ENCODE measurements around the gene CCN5. TPM values are rescaled to one million over a fixed set of nuclear protein-coding genes. Genes with fewer than 3 reads are reported as not detected.

CCN5 gene
- total and polyA plus RNA-seq, 2 of the 13 experiments (the other 11 are each of a cell fraction or from before 2014, with no cell fraction given) = 0.12 TPM; not detected in 1

DNA sequence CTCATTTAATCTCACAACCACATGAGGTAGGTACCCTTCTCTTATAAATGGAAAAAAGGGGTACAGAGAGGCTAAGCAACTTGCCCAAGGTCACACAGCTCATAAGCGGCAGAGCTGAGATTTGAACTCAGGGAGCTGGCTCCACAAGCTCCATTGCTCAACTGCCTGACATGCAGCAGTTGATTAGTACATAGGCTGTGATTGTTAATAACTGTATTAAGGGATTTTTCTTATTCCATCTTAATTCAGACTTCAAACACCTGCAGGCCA lies 6.6 kb downstream of the CCN5 start:
- peaks cover 7% of the 10 kb centered on the region; the same call in 1 of the 2 replicates for H3K4me1 ChIP-seq (ENCODE audit: insufficient read depth, low read length)

DNA sequence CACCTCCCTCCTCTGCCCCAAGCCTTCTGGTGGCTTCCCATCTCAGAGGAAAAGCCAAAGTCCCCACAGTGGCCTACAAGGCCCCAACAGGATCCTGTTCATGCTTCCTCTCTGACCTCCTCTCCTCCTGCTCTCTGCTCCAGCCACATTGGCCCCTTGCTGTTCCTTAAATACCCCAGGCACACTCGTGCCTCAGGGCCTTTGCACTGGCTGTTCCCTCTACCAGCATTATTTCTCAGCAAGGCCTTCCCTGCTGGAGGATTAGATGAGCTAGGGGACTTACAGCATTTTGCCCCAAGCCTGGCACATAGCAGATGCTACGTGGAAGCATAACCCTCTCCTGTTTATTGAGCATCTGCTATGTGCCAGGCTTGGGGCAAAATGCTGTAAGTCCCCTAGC lies 7.8 kb downstream of the CCN5 start:
- POLR2A ChIA-PET = no interaction called here
- H3K4me1 ChIP-seq (ENCODE audit: insufficient read depth, low read length) = peaks cover 7% of the 10 kb centered on the region; the same call in 1 of the 2 replicates
- CTCF ChIA-PET (ENCODE audit: low intra/inter-chr PET ratio, low total read pairs) = no interaction called here

More for the DNA sequence above, 6.6 kb downstream of the CCN5 start:
- Histone ChIP-seq H4K20me1 (ENCODE audit: insufficient read depth, low read length) (no peaks in the 10 kb centered on the region), H3K9me3 (ENCODE audit: low read length) (no peaks in the 10 kb centered on the region), H3K4me3 (replicated peaks in 1 of 3; ENCODE audit: insufficient read depth in 1 of 3, low read depth in 2 of 3, low read length in 3 of 3) (no peak overlapping the region), H3K27ac (ENCODE audit: extremely low read length, insufficient read depth, low read length) (no peak overlapping the region), H2AFZ (ENCODE audit: low read length) (no peak overlapping the region), H3K36me3 (replicated peaks in 1 of 2; ENCODE audit: control insufficient read depth in 1 of 2, insufficient read depth in 2 of 2, low read length in 2 of 2) (no peaks in the 10 kb centered on the region), H3K27me3 (ENCODE audit: control insufficient read depth in 1 of 2, insufficient read depth in 2 of 2, low read length in 2 of 2) (peaks cover 2 to 30% of the 10 kb centered on the region in 2 experiments; a peak in 3 of 5 replicates), H3K9ac (ENCODE audit: insufficient read depth, low read depth, low read length) (no peak overlapping the region), H3K4me2 (ENCODE audit: low read depth, low read length) (no peak overlapping the region), H3K79me2 (ENCODE audit: insufficient read depth, low read length) (no peaks in the 10 kb centered on the region)
- ATAC-seq = no peak
- POLR2A ChIA-PET = no interaction called here
- BruUV-seq (replicated peaks) = no TSS peak
- in situ Hi-C loops (cut with HindIII; ENCODE audit: extremely low pct_ligation_motif_present, low pct_unique_long_range_greater_than_20kb) (no loop called here), intact Hi-C loops (cut with micrococcal nuclease; ENCODE audit: unreplicated experiment) (no loop called here)
- 58% methylated on average over 1 of the region's 1 CpG for WGBS (ENCODE audit: low lambda C conversion rate)
- TF ChIP-seq BRD4 (CRISPR knock-in tag; IDR thresholded peaks at IDR 0.05) (no peak), ZNF703 (CRISPR knock-in tag; IDR thresholded peaks at IDR 0.05; ENCODE audit: borderline replicate concordance) (no peak), ZNF768 (CRISPR knock-in tag; IDR thresholded peaks at IDR 0.05) (peak; percentile 70; the same call in 1 of the 2 replicates)
- TF ChIP-seq, protein P1, sequence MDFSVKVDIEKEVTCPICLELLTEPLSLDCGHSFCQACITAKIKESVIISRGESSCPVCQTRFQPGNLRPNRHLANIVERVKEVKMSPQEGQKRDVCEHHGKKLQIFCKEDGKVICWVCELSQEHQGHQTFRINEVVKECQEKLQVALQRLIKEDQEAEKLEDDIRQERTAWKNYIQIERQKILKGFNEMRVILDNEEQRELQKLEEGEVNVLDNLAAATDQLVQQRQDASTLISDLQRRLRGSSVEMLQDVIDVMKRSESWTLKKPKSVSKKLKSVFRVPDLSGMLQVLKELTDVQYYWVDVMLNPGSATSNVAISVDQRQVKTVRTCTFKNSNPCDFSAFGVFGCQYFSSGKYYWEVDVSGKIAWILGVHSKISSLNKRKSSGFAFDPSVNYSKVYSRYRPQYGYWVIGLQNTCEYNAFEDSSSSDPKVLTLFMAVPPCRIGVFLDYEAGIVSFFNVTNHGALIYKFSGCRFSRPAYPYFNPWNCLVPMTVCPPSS (IDR thresholded peaks at IDR 0.05) = no peak
- DNase-seq (ENCODE audit: low spot score) = no peak
- CTCF ChIA-PET (ENCODE audit: low intra/inter-chr PET ratio, low total read pairs) = no interaction called here
- no peak for FAIRE-seq

More for the DNA sequence above, 7.8 kb downstream of the CCN5 start:
- Histone ChIP-seq H3K4me3 (replicated peaks in 1 of 3; ENCODE audit: insufficient read depth in 1 of 3, low read depth in 2 of 3, low read length in 3 of 3) (no peak overlapping the region), H4K20me1 (ENCODE audit: insufficient read depth, low read length) (no peaks in the 10 kb centered on the region), H3K4me2 (ENCODE audit: low read depth, low read length) (no peak overlapping the region), H3K27ac (ENCODE audit: extremely low read length, insufficient read depth, low read length) (no peak overlapping the region), H2AFZ (ENCODE audit: low read length) (no peak overlapping the region), H3K79me2 (ENCODE audit: insufficient read depth, low read length) (no peaks in the 10 kb centered on the region), H3K9me3 (ENCODE audit: low read length) (no peaks in the 10 kb centered on the region), H3K27me3 (ENCODE audit: control insufficient read depth in 1 of 2, insufficient read depth in 2 of 2, low read length in 2 of 2) (peaks cover 2 to 36% of the 10 kb centered on the region in 2 experiments; a peak in 3 of 5 replicates), H3K9ac (ENCODE audit: insufficient read depth, low read depth, low read length) (no peak overlapping the region), H3K36me3 (replicated peaks in 1 of 2; ENCODE audit: control insufficient read depth in 1 of 2, insufficient read depth in 2 of 2, low read length in 2 of 2) (no peaks in the 10 kb centered on the region)
- in situ Hi-C loops (cut with HindIII; ENCODE audit: extremely low pct_ligation_motif_present, low pct_unique_long_range_greater_than_20kb) (no loop called here), intact Hi-C loops (cut with micrococcal nuclease; ENCODE audit: unreplicated experiment) (no loop called here)
- ATAC-seq (no peak), DNase-seq (ENCODE audit: low spot score) (no peak), FAIRE-seq (no peak)
- no TSS peak for BruUV-seq (replicated peaks)
- TF ChIP-seq XBP1 (CRISPR knock-in tag; IDR thresholded peaks at IDR 0.05) (no peak), ZMYM3 (CRISPR knock-in tag; IDR thresholded peaks at IDR 0.05) (peak; percentile 59; the same call in 1 of the 2 replicates), CHD2 (IDR thresholded peaks at IDR 0.05; ENCODE audit: low read depth, low read length) (no peak)
- WGBS (ENCODE audit: low lambda C conversion rate) = 3% methylated on average over 2 of the region's 2 CpGs
